HepG2 (cell line): ENCODE data around the gene MTX1. TPM values are rescaled to one million over a fixed set of nuclear protein-coding genes. Genes with fewer than 3 reads are reported as not detected.

Source experiments
- EED ChIP-seq: sonication (generic); formaldehyde crosslinking; IDR thresholded peaks from 2 replicates; pipeline ENCODE4 v1.5.0; 2020; ENCODE audit warnings: mild to moderate bottlenecking, missing genetic modification reagents
- HMG20A ChIP-seq: IDR thresholded peaks from 2 replicates; pipeline ENCODE4 v1.6.1; 2016; ENCODE audit warnings: borderline replicate concordance
- IRX3 ChIP-seq: sonication (generic); formaldehyde crosslinking; IDR thresholded peaks from 2 replicates; pipeline ENCODE4 v1.8.1; 2023; ENCODE audit warnings: mild to moderate bottlenecking, low read depth, missing genetic modification reagents, borderline replicate concordance
- KAT8 ChIP-seq: IDR thresholded peaks from 2 replicates; pipeline ENCODE4 v1.6.1; 2016; ENCODE audit warnings: missing genetic modification reagents, missing compliant biosample characterization
- KLF6 ChIP-seq: IDR thresholded peaks from 2 replicates; pipeline ENCODE4 v1.8.0; 2016; ENCODE audit warnings: missing biosample characterization, missing genetic modification reagents
- MEF2D ChIP-seq: sonication (generic); formaldehyde crosslinking; IDR thresholded peaks from 2 replicates; pipeline ENCODE4 v1.5.1; 2020; ENCODE audit warnings: mild to moderate bottlenecking, missing genetic modification reagents
- RFX3 ChIP-seq: IDR thresholded peaks from 2 replicates; pipeline ENCODE4 v1.6.1; 2016; ENCODE audit warnings: missing biosample characterization, missing genetic modification reagents
- TCF7L2 ChIP-seq: IDR thresholded peaks from 2 replicates; pipeline ENCODE4 v1.6.1; 2011; ENCODE audit warnings: mild to moderate bottlenecking, low read depth, low read length, moderate library complexity
- TRIM24 ChIP-seq: sonication (generic); formaldehyde crosslinking; IDR thresholded peaks from 2 replicates; pipeline ENCODE4 v1.8.0; 2022; ENCODE audit warnings: mild to moderate bottlenecking, missing genetic modification reagents
- WIZ ChIP-seq: sonication (generic); formaldehyde crosslinking; IDR thresholded peaks from 2 replicates; pipeline ENCODE4 v1.5.1; 2020; ENCODE audit warnings: mild to moderate bottlenecking, missing genetic modification reagents
- ZNF337 ChIP-seq: sonication (generic); formaldehyde crosslinking; IDR thresholded peaks from 2 replicates; pipeline ENCODE4 v1.5.1; 2020; ENCODE audit warnings: missing genetic modification reagents, low read depth, mild to moderate bottlenecking, borderline replicate concordance
- ZNF451 ChIP-seq: sonication (generic); formaldehyde crosslinking; IDR thresholded peaks from 2 replicates; pipeline ENCODE4 v1.5.0; 2020; ENCODE audit warnings: mild to moderate bottlenecking, missing genetic modification reagents
- ZNF644 ChIP-seq: IDR thresholded peaks from 2 replicates; pipeline ENCODE4 v1.6.1; 2016; ENCODE audit warnings: low read depth
- ZNF720 ChIP-seq: sonication (generic); formaldehyde crosslinking; IDR thresholded peaks from 2 replicates; pipeline ENCODE4 v1.4.0; 2020; ENCODE audit warnings: missing genetic modification reagents
- ZSCAN30 ChIP-seq: sonication (generic); formaldehyde crosslinking; IDR thresholded peaks from 2 replicates; pipeline ENCODE4 v1.5.0; 2020; ENCODE audit warnings: mild to moderate bottlenecking, missing genetic modification reagents
- ZZZ3 ChIP-seq: sonication (generic); formaldehyde crosslinking; IDR thresholded peaks from 2 replicates; pipeline ENCODE4 v1.4.0; 2020; ENCODE audit warnings: missing genetic modification reagents, mild to moderate bottlenecking, borderline replicate concordance
- polyA plus RNA-seq, 8 experiments: library from polyadenylated mRNA; depleted of rRNA in 3 of 8; stranded (reverse) in 7 of 8; unstranded in 1 of 8; fragments of >200 nt; fragmentation: Illumina TruSeq in 4 of 8; extraction: Trizol in 4 of 8; gene quantifications; 2 replicates each; pipeline versions ENCODE4 v1.2.1 to v1.2.3, GENCODE V29; 2011 to 2016; ENCODE audit warnings: low read depth in 4 of 8, missing spikeins in 1 of 8, mixed read lengths in 1 of 8; ENCODE audit not compliant: insufficient read depth in 1 of 8
- total RNA-seq, 5 experiments: library from RNA; depleted of rRNA; stranded (reverse); fragments of >200 nt; fragmentation: Illumina TruSeq; extraction: Trizol; gene quantifications; 2 replicates each; pipeline ENCODE4 v1.2.3, GENCODE V29; 2016; ENCODE audit warnings: low read depth in 1 of 5
- TF ChIP-seq, protein P1 (sequence below): sonication (generic); formaldehyde crosslinking; IDR thresholded peaks from 2 replicates; pipeline ENCODE4 v1.5.1; 2020; ENCODE audit warnings: mild to moderate bottlenecking, missing genetic modification reagents
- TF ChIP-seq, protein P2 (sequence below): sonication (generic); formaldehyde crosslinking; IDR thresholded peaks from 2 replicates; pipeline ENCODE4 v1.4.0; 2020; ENCODE audit warnings: mild to moderate bottlenecking, missing genetic modification reagents
- TF ChIP-seq, protein P3 (sequence below), 2 experiments: IDR thresholded peaks; 2 replicates each; pipeline ENCODE4 v1.6.1; 2011 to 2012; ENCODE audit warnings: low read length in 2 of 2, borderline replicate concordance in 1 of 2, low read depth in 1 of 2, mild to moderate bottlenecking in 1 of 2, moderate library complexity in 1 of 2

The MTX1 gene
- total and polyA plus RNA-seq, 2 of the 13 experiments (the other 11 are each of a cell fraction or from before 2014, with no cell fraction given) = 64.5 to 72.6 TPM

DNA sequence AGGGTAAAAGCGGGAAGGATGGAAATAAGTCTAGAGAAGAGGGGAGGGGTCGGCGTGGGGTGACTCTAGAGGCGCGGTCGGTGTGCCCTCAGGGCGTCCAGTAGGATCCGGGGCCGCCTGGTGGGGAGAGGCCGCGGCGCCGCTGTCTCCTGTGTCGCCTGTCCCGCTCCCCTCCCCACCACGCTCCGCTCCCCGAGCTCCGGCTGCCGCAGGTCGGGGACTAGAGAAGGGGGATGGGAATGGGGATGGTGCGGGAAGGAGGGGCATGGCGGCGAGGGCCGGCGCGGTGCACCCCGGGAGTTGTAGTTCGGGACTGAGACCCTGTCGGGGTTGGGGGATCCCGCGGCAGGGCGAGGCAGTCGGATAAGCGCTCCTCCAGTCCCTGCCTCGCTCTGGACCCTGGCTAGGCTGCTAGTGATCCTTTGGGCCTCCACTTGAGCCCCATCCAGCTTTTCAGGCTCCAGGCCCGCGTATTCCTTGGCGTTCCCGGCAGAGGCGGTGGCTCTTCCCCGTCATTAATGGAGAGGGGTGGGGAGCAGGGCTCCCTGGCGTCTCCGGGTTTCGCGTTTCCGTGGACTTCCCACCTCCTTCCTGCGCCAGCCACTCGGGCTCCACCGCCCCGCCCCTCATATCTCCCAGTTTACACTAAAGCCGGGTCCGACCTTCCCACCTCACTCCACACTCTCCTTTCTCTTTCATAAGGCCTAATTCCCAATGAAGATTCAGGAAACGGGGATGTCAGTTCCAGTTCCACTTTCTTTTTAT, 46.9 kb downstream of the MTX1 start, which contains the start of gene ENTREP3 (continued):
- TF ChIP-seq, protein P1, sequence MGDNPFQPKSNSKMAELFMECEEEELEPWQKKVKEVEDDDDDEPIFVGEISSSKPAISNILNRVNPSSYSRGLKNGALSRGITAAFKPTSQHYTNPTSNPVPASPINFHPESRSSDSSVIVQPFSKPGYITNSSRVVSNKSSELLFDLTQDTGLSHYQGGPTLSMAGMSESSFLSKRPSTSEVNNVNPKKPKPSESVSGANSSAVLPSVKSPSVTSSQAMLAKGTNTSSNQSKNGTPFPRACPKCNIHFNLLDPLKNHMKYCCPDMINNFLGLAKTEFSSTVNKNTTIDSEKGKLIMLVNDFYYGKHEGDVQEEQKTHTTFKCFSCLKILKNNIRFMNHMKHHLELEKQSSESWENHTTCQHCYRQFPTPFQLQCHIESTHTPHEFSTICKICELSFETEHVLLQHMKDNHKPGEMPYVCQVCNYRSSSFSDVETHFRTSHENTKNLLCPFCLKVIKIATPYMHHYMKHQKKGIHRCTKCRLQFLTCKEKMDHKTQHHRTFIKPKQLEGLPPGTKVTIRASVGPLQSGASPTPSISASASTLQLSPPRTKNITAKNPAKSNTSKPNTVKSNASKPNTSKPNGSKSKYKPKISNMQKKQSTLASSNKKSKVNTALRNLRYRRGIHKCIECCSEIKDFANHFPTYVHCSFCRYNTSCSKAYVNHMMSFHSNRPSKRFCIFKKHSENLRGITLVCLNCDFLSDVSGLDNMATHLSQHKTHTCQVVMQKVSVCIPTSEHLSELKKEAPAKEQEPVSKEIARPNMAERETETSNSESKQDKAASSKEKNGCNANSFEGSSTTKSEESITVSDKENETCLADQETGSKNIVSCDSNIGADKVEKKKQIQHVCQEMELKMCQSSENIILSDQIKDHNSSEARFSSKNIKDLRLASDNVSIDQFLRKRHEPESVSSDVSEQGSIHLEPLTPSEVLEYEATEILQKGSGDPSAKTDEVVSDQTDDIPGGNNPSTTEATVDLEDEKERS (CRISPR knock-in tag) = no peak
- TF ChIP-seq EED (CRISPR knock-in tag) = no peak
- no peak for TF ChIP-seq HMG20A
- no peak for TF ChIP-seq TCF7L2
- TF ChIP-seq, protein P2, sequence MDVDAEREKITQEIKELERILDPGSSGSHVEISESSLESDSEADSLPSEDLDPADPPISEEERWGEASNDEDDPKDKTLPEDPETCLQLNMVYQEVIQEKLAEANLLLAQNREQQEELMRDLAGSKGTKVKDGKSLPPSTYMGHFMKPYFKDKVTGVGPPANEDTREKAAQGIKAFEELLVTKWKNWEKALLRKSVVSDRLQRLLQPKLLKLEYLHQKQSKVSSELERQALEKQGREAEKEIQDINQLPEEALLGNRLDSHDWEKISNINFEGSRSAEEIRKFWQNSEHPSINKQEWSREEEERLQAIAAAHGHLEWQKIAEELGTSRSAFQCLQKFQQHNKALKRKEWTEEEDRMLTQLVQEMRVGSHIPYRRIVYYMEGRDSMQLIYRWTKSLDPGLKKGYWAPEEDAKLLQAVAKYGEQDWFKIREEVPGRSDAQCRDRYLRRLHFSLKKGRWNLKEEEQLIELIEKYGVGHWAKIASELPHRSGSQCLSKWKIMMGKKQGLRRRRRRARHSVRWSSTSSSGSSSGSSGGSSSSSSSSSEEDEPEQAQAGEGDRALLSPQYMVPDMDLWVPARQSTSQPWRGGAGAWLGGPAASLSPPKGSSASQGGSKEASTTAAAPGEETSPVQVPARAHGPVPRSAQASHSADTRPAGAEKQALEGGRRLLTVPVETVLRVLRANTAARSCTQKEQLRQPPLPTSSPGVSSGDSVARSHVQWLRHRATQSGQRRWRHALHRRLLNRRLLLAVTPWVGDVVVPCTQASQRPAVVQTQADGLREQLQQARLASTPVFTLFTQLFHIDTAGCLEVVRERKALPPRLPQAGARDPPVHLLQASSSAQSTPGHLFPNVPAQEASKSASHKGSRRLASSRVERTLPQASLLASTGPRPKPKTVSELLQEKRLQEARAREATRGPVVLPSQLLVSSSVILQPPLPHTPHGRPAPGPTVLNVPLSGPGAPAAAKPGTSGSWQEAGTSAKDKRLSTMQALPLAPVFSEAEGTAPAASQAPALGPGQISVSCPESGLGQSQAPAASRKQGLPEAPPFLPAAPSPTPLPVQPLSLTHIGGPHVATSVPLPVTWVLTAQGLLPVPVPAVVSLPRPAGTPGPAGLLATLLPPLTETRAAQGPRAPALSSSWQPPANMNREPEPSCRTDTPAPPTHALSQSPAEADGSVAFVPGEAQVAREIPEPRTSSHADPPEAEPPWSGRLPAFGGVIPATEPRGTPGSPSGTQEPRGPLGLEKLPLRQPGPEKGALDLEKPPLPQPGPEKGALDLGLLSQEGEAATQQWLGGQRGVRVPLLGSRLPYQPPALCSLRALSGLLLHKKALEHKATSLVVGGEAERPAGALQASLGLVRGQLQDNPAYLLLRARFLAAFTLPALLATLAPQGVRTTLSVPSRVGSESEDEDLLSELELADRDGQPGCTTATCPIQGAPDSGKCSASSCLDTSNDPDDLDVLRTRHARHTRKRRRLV (CRISPR knock-in tag) = no peak
- no peak for TF ChIP-seq ZNF720 (CRISPR knock-in tag)
- TF ChIP-seq ZZZ3 (CRISPR knock-in tag) = no peak
- TF ChIP-seq TRIM24 (CRISPR knock-in tag) = no peak
- TF ChIP-seq ZNF337 = no peak
- no peak for TF ChIP-seq IRX3 (CRISPR knock-in tag)
- TF ChIP-seq KLF6 (CRISPR knock-in tag) = 0 out of 2 replicates have a peak, but pooled peaks have one; percentile 36
- no peak for TF ChIP-seq WIZ (CRISPR knock-in tag)
- peak; percentile 82 for TF ChIP-seq KAT8
- no peak for TF ChIP-seq MEF2D (CRISPR knock-in tag)
- 0 out of 2 replicates have a peak, but pooled peaks have one; percentile 42 for TF ChIP-seq ZNF451 (CRISPR knock-in tag)
- no peak for TF ChIP-seq RFX3 (CRISPR knock-in tag)
- no peak for TF ChIP-seq ZSCAN30 (CRISPR knock-in tag)
- TF ChIP-seq, protein P3, sequence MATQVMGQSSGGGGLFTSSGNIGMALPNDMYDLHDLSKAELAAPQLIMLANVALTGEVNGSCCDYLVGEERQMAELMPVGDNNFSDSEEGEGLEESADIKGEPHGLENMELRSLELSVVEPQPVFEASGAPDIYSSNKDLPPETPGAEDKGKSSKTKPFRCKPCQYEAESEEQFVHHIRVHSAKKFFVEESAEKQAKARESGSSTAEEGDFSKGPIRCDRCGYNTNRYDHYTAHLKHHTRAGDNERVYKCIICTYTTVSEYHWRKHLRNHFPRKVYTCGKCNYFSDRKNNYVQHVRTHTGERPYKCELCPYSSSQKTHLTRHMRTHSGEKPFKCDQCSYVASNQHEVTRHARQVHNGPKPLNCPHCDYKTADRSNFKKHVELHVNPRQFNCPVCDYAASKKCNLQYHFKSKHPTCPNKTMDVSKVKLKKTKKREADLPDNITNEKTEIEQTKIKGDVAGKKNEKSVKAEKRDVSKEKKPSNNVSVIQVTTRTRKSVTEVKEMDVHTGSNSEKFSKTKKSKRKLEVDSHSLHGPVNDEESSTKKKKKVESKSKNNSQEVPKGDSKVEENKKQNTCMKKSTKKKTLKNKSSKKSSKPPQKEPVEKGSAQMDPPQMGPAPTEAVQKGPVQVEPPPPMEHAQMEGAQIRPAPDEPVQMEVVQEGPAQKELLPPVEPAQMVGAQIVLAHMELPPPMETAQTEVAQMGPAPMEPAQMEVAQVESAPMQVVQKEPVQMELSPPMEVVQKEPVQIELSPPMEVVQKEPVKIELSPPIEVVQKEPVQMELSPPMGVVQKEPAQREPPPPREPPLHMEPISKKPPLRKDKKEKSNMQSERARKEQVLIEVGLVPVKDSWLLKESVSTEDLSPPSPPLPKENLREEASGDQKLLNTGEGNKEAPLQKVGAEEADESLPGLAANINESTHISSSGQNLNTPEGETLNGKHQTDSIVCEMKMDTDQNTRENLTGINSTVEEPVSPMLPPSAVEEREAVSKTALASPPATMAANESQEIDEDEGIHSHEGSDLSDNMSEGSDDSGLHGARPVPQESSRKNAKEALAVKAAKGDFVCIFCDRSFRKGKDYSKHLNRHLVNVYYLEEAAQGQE (IDR thresholded peaks at IDR 0.05; ENCODE audit: borderline replicate concordance in 1 of 2, low read depth in 1 of 2, low read length in 2 of 2) = no peak
- TF ChIP-seq ZNF644 (CRISPR knock-in tag) = no peak
